ENCODE results near the gene SLC6A6.

SLC6A6 gene

GRCh38 chr3:14377838-14378169, 24.6 kb upstream of the SLC6A6 start:
- no peak overlapping the region for H2AK5ac ChIP-seq (ENCODE audit: low read length)
- no peak overlapping the region for H3K14ac ChIP-seq (ENCODE audit: low read length)
- H3K79me2 ChIP-seq (ENCODE audit: control insufficient read depth, insufficient read depth, low read length, poor library complexity) = no peaks in the 10 kb centered on the region
- no peak overlapping the region for H2BK12ac ChIP-seq (ENCODE audit: low read length)
- no peak overlapping the region for H3K4me3 ChIP-seq (ENCODE audit: low read depth, low read length)
- H4K91ac ChIP-seq (ENCODE audit: low read depth, low read length) = no peak overlapping the region
- H3K4me1 ChIP-seq (ENCODE audit: control insufficient read depth in 1 of 2, insufficient read depth in 2 of 2, low read length in 2 of 2) = peaks cover 15 to 25% of the 10 kb centered on the region in 2 experiments
- H4K8ac ChIP-seq (ENCODE audit: low read depth, low read length) = no peak overlapping the region
- no peak overlapping the region for H3K18ac ChIP-seq (ENCODE audit: low read length)
- peaks cover 6% of the 10 kb centered on the region for H3K79me1 ChIP-seq (ENCODE audit: low read length)
- H3K23ac ChIP-seq (ENCODE audit: low read length) = no peak overlapping the region
- WGBS (ENCODE audit: extremely low coverage, insufficient coverage, insufficient read length) = no CpG with 5 or more reads among the region's 3 CpGs
- no peak overlapping the region for H4K12ac ChIP-seq (ENCODE audit: low read depth, low read length)
- no peak overlapping the region for H2AFZ ChIP-seq (ENCODE audit: insufficient read depth, low read length, poor library complexity)
- H3K27me3 ChIP-seq (ENCODE audit: insufficient read depth, low read length) = no peaks in the 10 kb centered on the region
- no peak overlapping the region for H3K4me2 ChIP-seq (ENCODE audit: low read length)
- no peak overlapping the region for H3K4ac ChIP-seq (ENCODE audit: low read depth, low read length)
- no peak overlapping the region for H3K9ac ChIP-seq (ENCODE audit: low read length)
- no peak overlapping the region for H3K27ac ChIP-seq (ENCODE audit: low read depth, low read length)
- H3K9me3 ChIP-seq (ENCODE audit: insufficient read depth, low read depth, low read length) = peaks cover 5% of the 10 kb centered on the region
- peak in 1 of 2 donors; percentile 20 for DNase-seq
- no peak overlapping the region for H2BK5ac ChIP-seq (ENCODE audit: low read depth, low read length, poor library complexity)
- H3K36me3 ChIP-seq (ENCODE audit: control insufficient read depth in 1 of 2, insufficient read depth in 2 of 2, low read length in 2 of 2) = no peaks in the 10 kb centered on the region
- H2BK120ac ChIP-seq (ENCODE audit: insufficient read depth, low read length, poor library complexity) = no peak overlapping the region

- WGBS (ENCODE audit: extremely low coverage, insufficient coverage, insufficient read length) = no CpG with 5 or more reads among the region's 4 CpGs
- Histone ChIP-seq H4K12ac (ENCODE audit: low read depth, low read length) (no peak overlapping the region), H3K18ac (ENCODE audit: low read length) (no peak overlapping the region), H3K27me3 (ENCODE audit: insufficient read depth, low read length) (no peaks in the 10 kb centered on the region), H4K91ac (ENCODE audit: low read depth, low read length) (no peak overlapping the region), H3K23ac (ENCODE audit: low read length) (no peak overlapping the region), H3K79me2 (ENCODE audit: control insufficient read depth, insufficient read depth, low read length, poor library complexity) (no peaks in the 10 kb centered on the region), H3K27ac (ENCODE audit: low read depth, low read length) (no peak overlapping the region), H2AFZ (ENCODE audit: insufficient read depth, low read length, poor library complexity) (no peak overlapping the region), H4K8ac (ENCODE audit: low read depth, low read length) (no peak overlapping the region), H3K4me3 (ENCODE audit: low read depth, low read length) (no peak overlapping the region), H3K4ac (ENCODE audit: low read depth, low read length) (no peak overlapping the region), H3K36me3 (ENCODE audit: control insufficient read depth in 1 of 2, insufficient read depth in 2 of 2, low read length in 2 of 2) (no peaks in the 10 kb centered on the region), H2AK5ac (ENCODE audit: low read length) (no peak overlapping the region), H3K9ac (ENCODE audit: low read length) (no peak overlapping the region), H3K4me1 (ENCODE audit: control insufficient read depth in 1 of 2, insufficient read depth in 2 of 2, low read length in 2 of 2) (peaks cover 14 to 20% of the 10 kb centered on the region in 2 experiments), H3K4me2 (ENCODE audit: low read length) (no peak overlapping the region), H2BK12ac (ENCODE audit: low read length) (no peak overlapping the region), H2BK5ac (ENCODE audit: low read depth, low read length, poor library complexity) (no peak overlapping the region), H3K79me1 (ENCODE audit: low read length) (peaks cover 6% of the 10 kb centered on the region), H2BK120ac (ENCODE audit: insufficient read depth, low read length, poor library complexity) (no peak overlapping the region), H3K14ac (ENCODE audit: low read length) (no peak overlapping the region), H3K9me3 (ENCODE audit: insufficient read depth, low read depth, low read length) (peaks cover 5% of the 10 kb centered on the region)
- DNase-seq = no peak
Observed at GRCh38 chr3:14378415-14378814, 24.0 kb upstream of the SLC6A6 start.

- Histone ChIP-seq H3K27me3 (ENCODE audit: insufficient read depth, low read length) (no peaks in the 10 kb centered on the region), H3K9me3 (ENCODE audit: insufficient read depth, low read depth, low read length) (peaks cover 3% of the 10 kb centered on the region), H3K4me1 (ENCODE audit: control insufficient read depth in 1 of 2, insufficient read depth in 2 of 2, low read length in 2 of 2) (peaks cover 2 to 6% of the 10 kb centered on the region in 2 experiments), H3K79me1 (ENCODE audit: low read length) (peaks cover 1% of the 10 kb centered on the region), H3K79me2 (ENCODE audit: control insufficient read depth, insufficient read depth, low read length, poor library complexity) (no peaks in the 10 kb centered on the region), H2AK5ac (ENCODE audit: low read length) (no peak overlapping the region), H3K14ac (ENCODE audit: low read length) (no peak overlapping the region), H3K23ac (ENCODE audit: low read length) (no peak overlapping the region), H4K12ac (ENCODE audit: low read depth, low read length) (no peak overlapping the region), H2BK5ac (ENCODE audit: low read depth, low read length, poor library complexity) (no peak overlapping the region), H3K36me3 (ENCODE audit: control insufficient read depth in 1 of 2, insufficient read depth in 2 of 2, low read length in 2 of 2) (no peaks in the 10 kb centered on the region), H2BK12ac (ENCODE audit: low read length) (no peak overlapping the region), H3K4ac (ENCODE audit: low read depth, low read length) (no peak overlapping the region), H2AFZ (ENCODE audit: insufficient read depth, low read length, poor library complexity) (no peak overlapping the region), H3K27ac (ENCODE audit: low read depth, low read length) (no peak overlapping the region), H4K91ac (ENCODE audit: low read depth, low read length) (no peak overlapping the region), H2BK120ac (ENCODE audit: insufficient read depth, low read length, poor library complexity) (no peak overlapping the region), H3K4me2 (ENCODE audit: low read length) (no peak overlapping the region), H3K9ac (ENCODE audit: low read length) (no peak overlapping the region), H3K4me3 (ENCODE audit: low read depth, low read length) (no peak overlapping the region), H3K18ac (ENCODE audit: low read length) (no peak overlapping the region), H4K8ac (ENCODE audit: low read depth, low read length) (no peak overlapping the region)
- DNase-seq = no peak
- no CpG with 5 or more reads among the region's 10 CpGs for WGBS (ENCODE audit: extremely low coverage, insufficient coverage, insufficient read length)
Observed at GRCh38 chr3:14379843-14380242, 22.6 kb upstream of the SLC6A6 start.

- H3K79me1 ChIP-seq (ENCODE audit: low read length) = peaks cover 6% of the 10 kb centered on the region
- no peak overlapping the region for H2BK120ac ChIP-seq (ENCODE audit: insufficient read depth, low read length, poor library complexity)
- H3K23ac ChIP-seq (ENCODE audit: low read length) = no peak overlapping the region
Observed at GRCh38 chr3:14386254-14386653, 16.2 kb upstream of the SLC6A6 start.

More at GRCh38 chr3:14386254-14386653, 16.2 kb upstream of the SLC6A6 start:
- no peak overlapping the region for H3K9ac ChIP-seq (ENCODE audit: low read length)
- no peak overlapping the region for H3K4me3 ChIP-seq (ENCODE audit: low read depth, low read length)
- H4K12ac ChIP-seq (ENCODE audit: low read depth, low read length) = no peak overlapping the region
- no peak for DNase-seq
- peaks cover 2% of the 10 kb centered on the region for H3K9me3 ChIP-seq (ENCODE audit: insufficient read depth, low read depth, low read length)
- H3K36me3 ChIP-seq (ENCODE audit: control insufficient read depth in 1 of 2, insufficient read depth in 2 of 2, low read length in 2 of 2) = no peaks in the 10 kb centered on the region
- H3K79me2 ChIP-seq (ENCODE audit: control insufficient read depth, insufficient read depth, low read length, poor library complexity) = no peaks in the 10 kb centered on the region
- no peaks in the 10 kb centered on the region for H3K27me3 ChIP-seq (ENCODE audit: insufficient read depth, low read length)
- no peak overlapping the region for H2BK5ac ChIP-seq (ENCODE audit: low read depth, low read length, poor library complexity)
- peaks cover 3 to 4% of the 10 kb centered on the region in 2 experiments for H3K4me1 ChIP-seq (ENCODE audit: control insufficient read depth in 1 of 2, insufficient read depth in 2 of 2, low read length in 2 of 2)
- H3K14ac ChIP-seq (ENCODE audit: low read length) = no peak overlapping the region
- H2BK12ac ChIP-seq (ENCODE audit: low read length) = no peak overlapping the region
- H3K4ac ChIP-seq (ENCODE audit: low read depth, low read length) = no peak overlapping the region
- H2AK5ac ChIP-seq (ENCODE audit: low read length) = no peak overlapping the region
- H3K4me2 ChIP-seq (ENCODE audit: low read length) = no peak overlapping the region
- H2AFZ ChIP-seq (ENCODE audit: insufficient read depth, low read length, poor library complexity) = no peak overlapping the region
- H4K8ac ChIP-seq (ENCODE audit: low read depth, low read length) = no peak overlapping the region
- WGBS (ENCODE audit: extremely low coverage, insufficient coverage, insufficient read length) = no CpG with 5 or more reads among the region's 9 CpGs
- no peak overlapping the region for H3K18ac ChIP-seq (ENCODE audit: low read length)
- no peak overlapping the region for H4K91ac ChIP-seq (ENCODE audit: low read depth, low read length)
- H3K27ac ChIP-seq (ENCODE audit: low read depth, low read length) = no peak overlapping the region
